ENCODE measurements around the gene CAMTA1. TPM values are rescaled to one million over a fixed set of nuclear protein-coding genes. Genes with fewer than 3 reads are reported as not detected.
A peak's percentile ranks its signal among the peaks of the same experiment; 100 is the strongest.

Gene CAMTA1
- total and polyA plus RNA-seq, 4 donors = 18.0 to 93.5 (median 35.8) TPM

GRCh38 chr1:7266561-7266960, 481.3 kb downstream of the CAMTA1 start:
- Histone ChIP-seq H3K9me3 (ENCODE audit: control insufficient read depth in 4 of 4, low read length in 3 of 4) (peaks cover 0 to 10% (median 5%) of the 10 kb centered on the region in 4 donors), H3K4me3 (ENCODE audit: low read depth in 1 of 3, low read length in 3 of 3) (no peak overlapping the region), H3K27ac (ENCODE audit: low read depth in 1 of 2, low read length in 2 of 2) (peak overlapping the region in 1 of 2 donors; percentile 79), H3K9ac (ENCODE audit: low read depth in 1 of 2, low read length in 2 of 2) (no peak overlapping the region), H3K36me3 (ENCODE audit: control insufficient read depth in 4 of 4, insufficient read depth in 3 of 4, low read depth in 1 of 4, low read length in 3 of 4) (no peaks in the 10 kb centered on the region), H3K27me3 (ENCODE audit: control insufficient read depth in 4 of 4, insufficient read depth in 4 of 4, low read length in 3 of 4) (no peaks in the 10 kb centered on the region), H3K4me1 (ENCODE audit: control insufficient read depth in 4 of 4, insufficient read depth in 4 of 4, low read length in 3 of 4) (peaks cover 0 to 18% (median 11%) of the 10 kb centered on the region in 4 donors)
- WGBS = 52% methylated on average over 5 of the region's 5 CpGs
- TF ChIP-seq CTCF (IDR thresholded peaks at IDR 0.05; ENCODE audit: low read depth, low read length, missing input control) = no peak
- no peak for TF ChIP-seq NR2F2 (IDR thresholded peaks at IDR 0.05)
- TF ChIP-seq ZBTB33 (IDR thresholded peaks at IDR 0.05) = no peak
- no peak for TF ChIP-seq EGR1 (IDR thresholded peaks at IDR 0.05; ENCODE audit: low read depth in 2 of 2)
- TF ChIP-seq HNF4G (IDR thresholded peaks at IDR 0.05) = no peak
- no peak for TF ChIP-seq GABPA (IDR thresholded peaks at IDR 0.05 in 1 of 2, conservative IDR thresholded peaks at IDR 0.05 in 1 of 2)
- TF ChIP-seq HNF4A (conservative IDR thresholded peaks at IDR 0.05) = no peak
- no peak for TF ChIP-seq MAX (IDR thresholded peaks at IDR 0.05)
- no peak for TF ChIP-seq FOXA1 (IDR thresholded peaks at IDR 0.05)
- no peak for TF ChIP-seq REST (IDR thresholded peaks at IDR 0.05)
- no peak for TF ChIP-seq TAF1 (conservative IDR thresholded peaks at IDR 0.05)
- TF ChIP-seq ATF3 (IDR thresholded peaks at IDR 0.05) = no peak
- no peak for TF ChIP-seq JUND (IDR thresholded peaks at IDR 0.05)
- no peak for TF ChIP-seq SP1 (IDR thresholded peaks at IDR 0.05)
- no peak for TF ChIP-seq RXRA (IDR thresholded peaks at IDR 0.05)
- no peak for TF ChIP-seq YY1 (IDR thresholded peaks at IDR 0.05)
- no peak for TF ChIP-seq FOXA2 (IDR thresholded peaks at IDR 0.05)
- no peak for DNase-seq (ENCODE audit: low spot score)

- H3K4me3 ChIP-seq (ENCODE audit: low read depth in 1 of 3, low read length in 3 of 3) = no peak overlapping the region
- H3K27ac ChIP-seq (ENCODE audit: low read depth in 1 of 2, low read length in 2 of 2) = no peak overlapping the region
- peaks cover 0 to 18% (median 11%) of the 10 kb centered on the region in 4 donors for H3K4me1 ChIP-seq (ENCODE audit: control insufficient read depth in 4 of 4, insufficient read depth in 4 of 4, low read length in 3 of 4)
- H3K9me3 ChIP-seq (ENCODE audit: control insufficient read depth in 4 of 4, low read length in 3 of 4) = peaks cover 0 to 10% (median 5%) of the 10 kb centered on the region in 4 donors
- no peak overlapping the region for H3K9ac ChIP-seq (ENCODE audit: low read depth in 1 of 2, low read length in 2 of 2)
- no peaks in the 10 kb centered on the region for H3K27me3 ChIP-seq (ENCODE audit: control insufficient read depth in 4 of 4, insufficient read depth in 4 of 4, low read length in 3 of 4)
- no peak for DNase-seq (ENCODE audit: low spot score)
- no peaks in the 10 kb centered on the region for H3K36me3 ChIP-seq (ENCODE audit: control insufficient read depth in 4 of 4, insufficient read depth in 3 of 4, low read depth in 1 of 4, low read length in 3 of 4)
- TF ChIP-seq REST (IDR thresholded peaks at IDR 0.05) = no peak
- no peak for TF ChIP-seq FOXA1 (IDR thresholded peaks at IDR 0.05)
- TF ChIP-seq NR2F2 (IDR thresholded peaks at IDR 0.05) = no peak
- TF ChIP-seq CTCF (IDR thresholded peaks at IDR 0.05; ENCODE audit: low read depth, low read length, missing input control) = no peak
- no peak for TF ChIP-seq HNF4A (conservative IDR thresholded peaks at IDR 0.05)
- TF ChIP-seq ATF3 (IDR thresholded peaks at IDR 0.05) = no peak
Measured at GRCh38 chr1:7267493-7267892, 482.2 kb downstream of the CAMTA1 start.

Measured in liver (tissue), 9 donors.